ENCODE data around the gene PLET1.

GRCh38 chr11:112268406-112268805 lies 7.7 kb upstream of the PLET1 start:
- TF ChIP-seq CTCF (IDR thresholded peaks at IDR 0.05; ENCODE audit: low read depth, low read length) (no peak), POLR2A (IDR thresholded peaks at IDR 0.05; ENCODE audit: extremely low read depth, insufficient read length) (no peak), MAX (IDR thresholded peaks at IDR 0.05; ENCODE audit: low read depth, low read length) (no peak)
